HG03066 (cell line): ENCODE results near the gene TNP2.
A peak's percentile ranks its signal among the peaks of the same experiment; 100 is the strongest.
"Not testable (repeated sequence)": the region's sequence is repeated elsewhere in the genome, so short reads cannot be mapped to it uniquely, and the experiment has no call there.

Experiments
- ATAC-seq: cut with Tn5 transposase; IDR thresholded peaks from one replicate; pipeline ENCODE4 v1.9.1; 2021; ENCODE audit warnings: low read depth; ENCODE audit not compliant: unreplicated experiment

Gene TNP2

GRCh38 chr16:11225677-11226549 lies 43.2 kb downstream of the TNP2 start:
- ATAC-seq: no peak

GRCh38 chr16:11224894-11225676 lies 44.0 kb downstream of the TNP2 start:
- ATAC-seq: peak; percentile 86

GRCh38 chr16:11224096-11224893 lies 44.8 kb downstream of the TNP2 start:
- no peak for ATAC-seq

- ATAC-seq: not testable (repeated sequence)
Measured at GRCh38 chr16:11220507-11220906, 48.6 kb downstream of the TNP2 start.

- no peak for ATAC-seq
Measured at GRCh38 chr16:11219178-11219577, 49.9 kb downstream of the TNP2 start.

- ATAC-seq: no peak
Measured at GRCh38 chr16:11218604-11218962, 50.5 kb downstream of the TNP2 start.
